NCI-H524 treated with DMSO at 0.1 percent for 48 hours (cell line): Measurements from ENCODE around the gene MICAL2.
A peak's percentile ranks its signal among the peaks of the same experiment; 100 is the strongest.

ENCODE experiments used
- DNase-seq: peaks from one replicate; lab custom pipeline; 2025; lab: John Stamatoyannopoulos, UW

MICAL2 gene

GRCh38 chr11:12110201-12110713, at the start of gene MICAL2:
Gene MICAL2, plus strand, starts transcription at chr11:12110590. Its CDS starts 51,566 bp downstream, at chr11:12162156.
- DNase-seq = peak; percentile 34

DNA sequence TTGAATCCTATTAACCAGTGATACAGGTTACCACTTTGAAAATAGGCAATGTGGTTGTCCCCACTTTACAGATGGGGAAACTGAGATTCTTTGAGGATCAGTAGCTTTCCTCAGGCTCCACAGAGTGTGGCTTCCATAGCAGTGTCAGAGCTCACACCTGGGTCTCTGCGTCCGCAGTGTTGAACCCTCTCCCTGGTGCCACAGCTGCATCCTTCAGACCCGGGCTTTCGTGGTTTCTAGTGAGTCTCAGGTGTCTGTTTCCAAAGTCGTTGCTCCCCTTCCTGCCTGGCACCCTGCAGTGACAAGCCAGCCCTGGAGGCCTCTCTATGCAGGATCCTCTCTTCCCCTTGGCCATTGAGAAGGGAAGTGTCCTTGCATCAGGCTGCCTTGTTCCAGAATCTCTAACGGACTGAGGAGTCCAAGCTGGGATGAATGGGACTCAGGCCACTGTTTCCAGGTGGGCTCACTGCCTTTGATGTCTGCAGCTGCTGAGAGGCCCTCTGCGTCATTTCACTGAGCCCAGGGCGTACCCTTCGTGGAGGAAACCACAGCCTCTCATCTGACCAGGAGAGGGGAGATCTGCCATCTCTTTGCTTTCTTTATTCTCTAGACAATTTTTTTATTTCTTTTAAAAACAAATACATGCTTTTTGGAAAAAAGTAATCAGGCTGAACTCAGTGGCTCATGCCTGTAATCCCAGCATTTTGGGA, 48.4 kb upstream of the MICAL2 start:
- no peak for DNase-seq

GRCh38 chr11:12063251-12063650, 47.1 kb upstream of the MICAL2 start:
- DNase-seq = no peak

DNA sequence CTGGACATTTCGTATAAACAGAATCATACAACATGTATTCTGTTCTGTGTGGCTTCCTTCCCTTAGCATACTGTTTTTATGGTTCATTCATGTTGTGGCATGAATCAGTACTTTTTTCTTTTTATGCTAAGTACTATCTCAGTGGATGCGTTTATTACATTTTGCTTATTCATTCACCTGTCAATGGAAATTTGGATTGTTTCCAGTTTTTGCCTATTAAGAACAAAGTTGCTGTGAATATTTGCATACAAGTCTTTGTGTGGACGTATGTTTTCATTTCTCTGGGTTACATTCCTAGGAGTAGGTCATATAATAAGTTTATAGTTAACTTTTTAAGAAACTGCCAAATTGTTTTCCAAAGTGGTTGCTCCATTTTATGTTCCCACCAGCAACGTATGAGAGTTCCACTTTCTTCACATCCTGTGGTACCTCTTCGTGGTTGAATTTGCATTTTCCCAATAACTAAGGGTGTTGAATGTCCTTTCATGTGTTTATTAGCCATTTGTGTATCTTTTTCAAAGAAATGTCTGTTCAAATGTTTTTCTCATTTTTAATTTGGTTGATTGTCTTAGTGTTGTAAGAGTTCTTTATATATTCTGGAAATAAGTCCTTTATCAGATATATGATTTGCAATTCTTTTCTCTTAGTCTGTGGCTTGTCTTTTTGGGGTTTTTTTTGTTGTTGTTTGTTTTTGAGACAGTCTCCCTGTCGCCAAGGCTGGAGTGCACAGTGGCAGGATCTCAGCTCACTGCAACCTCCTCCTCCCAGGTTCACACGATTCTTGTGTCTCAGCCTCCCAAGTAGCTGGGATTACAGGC, 46.0 kb upstream of the MICAL2 start:
- no peak for DNase-seq

GRCh38 chr11:12064954-12065280, 45.5 kb upstream of the MICAL2 start:
- no peak for DNase-seq

DNA sequence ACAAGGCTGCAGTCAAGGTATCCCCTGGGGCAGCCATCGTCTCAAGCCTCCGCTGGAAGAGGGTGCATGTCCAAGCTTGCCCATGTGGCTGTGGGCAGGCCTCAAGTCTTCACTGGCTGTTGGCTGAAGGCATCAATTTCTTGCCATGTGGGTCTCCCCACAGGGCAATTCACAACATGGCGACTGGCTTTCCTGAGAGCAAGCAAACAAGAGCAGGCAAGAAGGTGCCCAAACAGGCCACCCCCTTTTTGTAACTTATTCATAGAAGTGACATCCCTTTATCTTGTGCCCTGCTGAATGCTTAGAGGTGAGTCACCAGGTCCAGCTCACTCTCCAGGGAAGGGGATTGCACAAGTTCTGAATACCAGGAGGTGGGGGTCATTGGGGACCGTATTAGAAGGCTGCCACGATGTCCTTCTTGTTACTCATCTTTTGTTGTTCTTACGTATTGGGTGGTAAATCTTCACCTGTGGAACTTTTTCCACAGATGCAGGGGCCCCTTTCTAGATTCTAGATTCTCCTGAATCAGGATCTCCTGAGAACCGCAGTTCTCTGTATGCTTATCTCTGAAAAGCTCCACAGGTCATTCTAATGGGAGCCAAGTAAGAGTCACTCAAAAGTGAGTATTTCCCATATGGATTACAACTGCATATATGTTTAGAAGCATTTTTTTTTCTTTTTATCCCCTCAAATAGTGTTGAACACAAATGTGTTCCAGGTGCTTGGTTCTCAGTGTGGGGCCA, 44.2 kb upstream of the MICAL2 start:
- DNase-seq = no peak

GRCh38 chr11:12066799-12067508, 43.4 kb upstream of the MICAL2 start:
- no peak for DNase-seq

GRCh38 chr11:12067796-12068357, 42.5 kb upstream of the MICAL2 start:
- DNase-seq = no peak

GRCh38 chr11:12069066-12069676, 41.2 kb upstream of the MICAL2 start:
- no peak for DNase-seq

DNA sequence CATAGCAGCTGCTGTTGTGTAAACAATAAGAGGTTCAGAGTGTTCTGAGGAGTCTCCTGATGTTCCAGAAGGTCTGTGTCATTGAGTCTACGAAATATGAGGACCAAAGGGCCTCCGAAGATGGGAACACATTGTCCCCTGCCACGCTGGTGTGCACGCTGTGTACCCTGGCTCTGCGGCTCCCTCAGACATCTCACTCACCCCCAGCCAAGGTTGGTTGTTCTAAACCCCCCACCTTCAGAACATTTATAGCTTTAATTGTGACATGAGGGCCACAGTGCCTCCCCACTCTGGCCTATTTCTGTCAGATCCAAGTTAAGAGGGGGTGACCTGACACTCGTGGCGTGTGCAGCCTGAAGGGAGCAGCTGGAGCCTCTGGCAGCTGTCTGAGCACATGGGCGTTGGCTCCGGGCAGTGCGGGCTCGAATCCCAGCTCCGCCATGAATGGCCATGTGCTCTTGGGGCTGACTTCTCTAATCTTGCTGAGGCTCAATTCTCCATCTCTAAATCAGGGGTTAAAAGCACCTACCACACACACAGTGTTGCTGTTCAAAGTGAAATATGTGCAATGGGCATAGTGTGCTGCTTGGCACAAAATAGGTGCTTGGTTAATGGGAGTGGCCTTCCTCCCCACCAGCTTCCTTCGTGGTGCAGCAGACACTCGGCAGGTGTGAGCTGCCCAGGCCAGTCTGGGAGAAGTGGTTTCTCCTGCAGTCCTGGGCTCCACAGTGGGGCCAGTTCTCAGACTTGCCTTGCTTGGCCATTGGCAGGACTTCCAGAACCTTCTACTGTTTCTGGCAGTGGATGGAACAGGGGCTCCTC, 39.7 kb upstream of the MICAL2 start:
- no peak for DNase-seq

DNA sequence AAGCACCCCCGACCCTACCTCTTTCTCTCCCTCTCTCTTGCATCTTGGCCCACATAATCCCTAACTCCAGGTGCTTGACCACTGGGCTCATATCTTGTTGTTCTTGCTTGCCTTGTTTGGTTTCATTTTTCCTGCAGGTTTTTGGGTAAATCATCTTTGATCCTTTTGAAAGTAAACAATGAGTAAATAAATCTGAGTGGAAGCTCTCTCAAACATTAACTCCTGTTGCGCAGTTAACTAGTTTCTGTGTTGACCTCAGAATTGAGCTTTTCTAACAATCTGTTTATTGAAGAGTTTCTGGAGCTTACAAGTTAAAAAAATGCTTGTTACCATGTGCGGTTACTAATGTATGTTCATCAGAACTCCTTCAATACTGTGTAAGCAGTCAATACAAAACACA, 38.8 kb upstream of the MICAL2 start:
- no peak for DNase-seq

DNA sequence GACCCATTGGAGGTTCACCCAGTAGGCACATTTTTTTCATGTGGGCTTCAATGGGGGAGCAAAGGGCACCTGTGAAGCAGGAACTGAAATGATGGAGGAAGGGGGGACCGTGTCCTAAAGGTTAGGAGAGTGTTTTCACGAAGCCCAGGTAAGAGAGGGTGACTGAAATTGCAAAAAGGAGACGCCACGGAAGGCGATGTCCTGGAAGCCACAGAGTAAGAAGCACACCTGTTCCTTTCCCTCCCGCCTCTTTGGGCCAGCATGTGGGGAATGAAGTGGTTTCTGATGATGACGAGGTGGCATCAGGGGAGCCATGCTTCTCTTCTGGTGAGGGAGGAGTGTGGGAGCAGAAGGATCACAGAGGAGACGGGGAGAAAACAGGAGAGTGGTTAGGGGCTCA, 37.0 kb upstream of the MICAL2 start:
- DNase-seq = no peak

GRCh38 chr11:12073886-12074285, 36.5 kb upstream of the MICAL2 start:
- no peak for DNase-seq

- no peak for DNase-seq
These were observed 35.7 kb upstream of the MICAL2 start for GRCh38 chr11:12074529-12075195.

DNA sequence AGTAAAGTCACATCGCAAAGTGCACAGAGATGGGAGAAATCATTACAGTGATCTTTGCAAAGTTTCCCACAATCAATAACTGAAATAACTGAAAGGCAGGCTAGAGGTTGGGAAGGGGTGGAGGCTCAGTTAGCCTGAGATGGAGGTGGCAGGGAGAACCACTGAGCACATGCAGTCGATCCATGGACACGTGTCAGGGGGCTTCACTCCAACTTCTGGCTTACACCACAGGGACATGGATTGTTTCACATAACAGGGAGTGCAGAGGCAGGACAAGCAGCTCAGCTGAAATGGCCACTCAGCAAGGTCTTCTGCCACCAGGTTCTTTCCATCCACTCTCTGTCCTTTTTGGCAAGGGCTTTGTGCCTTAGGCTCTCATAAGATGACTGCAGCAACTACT, 35.1 kb upstream of the MICAL2 start:
- DNase-seq = no peak

DNA sequence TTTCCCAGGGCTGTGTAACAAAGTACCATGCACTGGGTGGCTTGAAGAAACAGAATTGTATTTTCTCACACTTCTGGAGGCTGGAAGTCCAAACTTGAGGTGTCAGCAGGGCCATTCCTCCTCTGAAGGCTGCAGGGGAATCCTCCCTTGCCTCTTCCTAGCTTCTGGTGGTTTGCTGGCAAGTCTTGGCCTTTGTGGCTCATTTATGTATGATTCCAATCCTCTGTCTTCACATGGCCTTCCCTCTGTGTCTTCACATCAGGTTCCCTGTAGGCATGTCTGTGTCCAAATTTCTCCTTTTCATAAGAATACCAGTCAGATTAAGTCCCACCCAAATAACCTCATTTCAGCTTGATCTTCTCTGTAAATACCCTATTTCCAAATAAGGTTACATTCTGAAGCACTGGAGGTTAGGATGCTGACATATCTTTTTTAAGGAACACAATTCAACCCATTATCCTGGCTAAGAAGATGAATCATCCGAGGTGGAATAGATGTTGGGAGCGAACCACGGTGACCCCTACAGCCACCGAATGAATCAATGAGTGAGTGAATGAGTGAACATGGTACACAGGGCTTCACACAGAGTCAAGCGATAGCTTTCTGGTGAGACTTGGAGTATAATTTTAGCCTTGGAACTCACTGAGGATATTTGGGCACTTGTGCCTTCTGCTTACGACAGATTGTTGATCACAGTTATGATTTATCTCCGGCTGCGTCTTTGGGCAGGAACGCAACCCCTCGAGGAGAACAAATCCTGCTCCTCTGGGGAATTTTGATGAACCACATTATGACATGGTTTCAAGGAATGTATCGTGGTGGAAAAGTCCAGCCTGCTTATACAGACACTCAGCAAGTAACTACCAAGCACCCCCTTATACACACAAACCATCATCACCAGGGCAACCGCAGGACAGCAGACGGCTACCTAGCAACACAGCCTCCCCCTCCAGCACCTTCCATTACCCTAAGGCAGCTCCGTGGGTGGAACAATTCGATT, 34.3 kb upstream of the MICAL2 start:
- no peak for DNase-seq

- no peak for DNase-seq
These were observed 33.4 kb upstream of the MICAL2 start for GRCh38 chr11:12076840-12077534.
